IPS-18c (cell line): ENCODE results near the gene NOS1.
"Not testable (repeated sequence)": the region's sequence is repeated elsewhere in the genome, so short reads cannot be mapped to it uniquely, and the experiment has no call there.

Source experiments
- H3K4me3 ChIP-seq: 2 replicates; pipeline ENCODE4 v1.7.0; 2013; ENCODE audit warnings: low read depth, mild to moderate bottlenecking, low read length, moderate library complexity; ENCODE audit not compliant: insufficient read depth
- H3K9me3 ChIP-seq: one replicate; pipeline ENCODE4 v1.6.1; 2013; ENCODE audit warnings: mild to moderate bottlenecking, low read length, moderate library complexity; ENCODE audit not compliant: control insufficient read depth, insufficient read depth

Gene NOS1

DNA sequence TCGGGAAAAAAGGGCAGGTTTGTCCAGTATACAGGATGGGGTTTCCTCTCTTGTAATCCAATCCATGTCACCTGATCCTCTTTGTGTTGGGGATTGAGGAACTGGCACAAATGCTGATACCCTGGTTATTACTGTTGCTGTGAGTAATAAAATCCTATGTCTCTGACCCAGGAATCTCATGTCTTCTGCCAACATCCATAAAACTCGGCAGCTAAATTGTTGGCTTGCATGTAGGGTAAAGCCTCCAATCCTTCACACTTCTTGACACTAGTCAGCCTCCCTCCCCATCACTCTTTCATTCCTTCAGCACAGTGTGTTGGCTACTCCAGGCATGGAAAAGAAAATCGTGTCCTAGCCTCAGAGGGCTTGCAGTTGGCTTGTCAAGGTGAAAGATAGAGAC lies 9.2 kb upstream of the NOS1 start:
- H3K4me3 ChIP-seq = no peak overlapping the region

DNA sequence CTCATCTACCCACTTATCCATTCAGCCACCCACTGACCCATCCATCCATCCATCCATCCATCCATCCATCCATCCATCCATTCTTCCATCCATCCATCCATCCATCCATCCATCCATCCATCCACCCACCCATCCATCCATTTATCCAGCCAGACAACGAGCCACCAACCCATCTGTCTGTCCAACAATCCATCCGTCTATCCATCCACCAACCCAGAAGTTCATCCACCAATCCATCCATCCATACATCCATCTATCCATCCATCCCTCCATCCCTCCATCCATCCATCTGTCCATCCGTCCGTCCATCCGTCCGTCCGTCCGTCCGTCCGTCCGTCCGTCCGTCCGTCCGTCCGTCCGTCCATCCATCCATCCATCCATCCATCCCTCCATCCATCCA lies 8.6 kb upstream of the NOS1 start:
- H3K4me3 ChIP-seq, H3K9me3 ChIP-seq: not testable (repeated sequence)

More for the DNA sequence above, 9.2 kb upstream of the NOS1 start:
- peaks cover 4% of the 10 kb centered on the region for H3K9me3 ChIP-seq

DNA sequence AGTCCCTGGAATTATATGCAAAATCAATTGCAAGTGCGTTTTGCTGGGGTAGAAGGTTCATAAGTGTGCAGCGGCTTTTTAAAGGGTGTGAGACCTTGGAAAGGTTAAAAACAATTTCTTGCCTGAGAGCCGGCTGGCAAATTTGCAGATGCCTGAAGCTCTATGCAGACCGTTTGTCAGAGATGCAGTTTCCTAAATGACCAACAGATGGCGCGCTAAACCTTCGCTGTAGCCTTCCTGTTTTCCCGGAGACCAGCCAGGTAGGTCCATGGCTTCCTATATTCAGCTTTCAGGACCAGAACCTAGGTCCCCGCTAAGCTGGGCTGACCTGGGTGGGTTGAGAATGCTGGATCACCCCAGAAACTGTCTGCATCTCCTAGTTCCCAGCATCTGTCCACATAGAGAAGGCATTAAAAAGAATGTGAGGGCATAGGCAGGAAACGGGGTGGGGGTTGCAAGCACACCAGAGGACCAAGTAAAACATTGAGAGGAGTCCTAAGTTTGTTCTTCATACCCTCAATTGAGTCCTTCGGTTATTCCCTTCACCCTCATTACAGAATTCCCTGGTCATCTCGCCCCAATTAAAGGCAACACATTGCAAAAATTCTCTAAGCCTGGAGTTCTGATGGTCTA lies 5.7 kb upstream of the NOS1 start:
- Histone ChIP-seq H3K9me3 (no peaks in the 10 kb centered on the region), H3K4me3 (no peak overlapping the region)

DNA sequence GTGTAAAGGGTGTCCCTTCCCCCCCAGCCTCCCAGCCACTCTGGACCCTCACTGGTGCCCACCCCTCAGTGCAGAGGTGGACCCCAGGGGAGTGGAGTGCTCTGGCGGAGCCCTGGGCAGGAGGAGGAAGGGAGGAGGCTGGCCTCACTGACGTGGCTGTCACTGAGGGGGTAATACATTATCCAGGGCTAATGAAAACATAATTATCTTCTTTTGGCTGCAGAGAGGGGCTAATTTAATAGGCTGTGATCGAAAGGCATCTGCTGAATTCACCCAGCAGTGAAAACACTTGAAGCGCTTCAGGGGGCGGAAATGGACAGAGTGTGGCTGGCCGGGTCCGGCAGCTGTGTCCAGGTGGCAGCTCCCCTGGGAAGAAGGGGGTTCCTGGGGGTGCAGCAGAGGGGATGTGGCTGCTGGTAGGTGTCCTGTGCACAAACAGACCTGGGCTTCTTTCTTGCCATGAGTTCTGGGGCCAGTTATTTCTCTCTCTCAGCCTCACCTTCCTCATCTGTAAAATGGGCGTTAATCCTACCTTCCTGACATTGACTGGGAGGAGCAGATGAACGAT lies 3.7 kb upstream of the NOS1 start:
- Histone ChIP-seq H3K4me3 (no peak overlapping the region), H3K9me3 (peaks cover 2% of the 10 kb centered on the region)

DNA sequence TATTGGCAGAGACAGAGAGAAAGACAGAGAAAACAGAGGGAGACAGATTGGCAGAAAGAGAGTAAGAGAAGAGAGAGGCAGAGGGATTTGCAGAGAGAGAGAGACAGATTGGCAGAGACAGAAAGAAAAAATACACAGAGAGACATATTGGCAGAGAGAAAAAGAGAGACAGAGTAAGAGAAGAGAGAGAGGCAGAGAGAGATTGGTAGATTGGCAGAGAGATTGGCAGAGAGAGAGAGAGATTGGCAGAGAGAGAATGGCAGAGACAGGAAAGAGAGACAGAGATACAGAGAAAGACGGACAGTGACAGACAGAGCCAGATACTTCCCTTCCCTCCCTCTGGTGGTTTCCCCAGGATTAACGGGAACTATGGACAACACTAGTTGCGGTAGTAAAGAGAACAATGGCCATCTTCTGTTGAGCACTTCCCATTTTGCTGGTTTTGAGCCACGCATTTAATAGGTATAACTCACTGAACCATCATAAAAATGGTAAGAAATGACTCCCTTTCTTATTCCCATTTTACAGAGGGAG lies 2.6 kb upstream of the NOS1 start:
- no peak overlapping the region for H3K4me3 ChIP-seq
- peaks cover 2% of the 10 kb centered on the region for H3K9me3 ChIP-seq

DNA sequence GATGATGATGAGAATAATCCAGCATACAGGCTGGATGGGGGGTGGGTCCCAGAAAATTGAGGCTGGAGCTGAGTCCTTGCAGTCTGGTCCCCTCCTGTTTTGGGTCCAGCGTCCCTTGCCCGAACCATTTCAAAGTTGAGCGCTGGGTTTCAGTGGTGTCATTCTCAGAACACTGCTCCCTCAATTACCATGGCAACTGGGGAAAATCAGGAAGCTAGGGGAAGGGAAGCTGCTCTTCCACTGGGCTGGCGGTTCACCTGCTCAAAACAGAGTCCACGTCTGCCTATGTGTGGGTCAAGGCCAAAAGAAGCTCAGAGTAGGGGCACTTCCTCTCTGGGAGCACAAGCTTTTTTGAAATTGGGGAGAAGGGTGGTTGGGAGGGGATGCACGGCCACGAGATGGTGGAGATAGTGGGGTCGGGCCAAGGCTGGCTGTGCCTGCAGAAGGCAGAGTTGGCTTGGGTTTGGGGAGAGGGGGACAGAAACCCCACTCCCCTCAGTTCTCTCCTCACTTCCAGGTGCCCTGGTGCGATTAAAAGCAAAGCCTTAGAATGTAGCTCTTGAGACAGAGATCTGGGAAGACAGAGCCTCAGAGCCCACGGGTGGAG lies 1.7 kb upstream of the NOS1 start:
- H3K9me3 ChIP-seq = peaks cover 2% of the 10 kb centered on the region
- H3K4me3 ChIP-seq = no peak overlapping the region

DNA sequence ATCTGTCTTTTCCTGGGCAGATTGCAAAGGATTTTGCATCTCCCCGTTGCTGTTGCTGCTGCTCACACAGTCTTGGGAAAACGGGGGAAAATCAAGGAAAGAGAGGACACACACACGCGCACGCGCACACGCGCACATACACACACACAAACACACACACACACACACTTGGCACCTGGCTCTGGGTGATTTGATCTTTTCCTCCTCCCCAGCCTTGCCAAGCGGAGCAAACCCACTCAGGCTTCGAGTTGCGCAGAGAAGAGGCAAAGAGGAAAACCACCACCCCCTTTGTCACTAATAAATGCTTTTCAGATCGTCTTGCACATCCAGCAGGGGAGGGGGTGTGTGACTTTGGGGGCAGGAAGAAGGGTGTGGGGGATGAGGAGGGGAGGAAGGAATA lies 965 bp upstream of the NOS1 start:
- no peak overlapping the region for H3K4me3 ChIP-seq
- H3K9me3 ChIP-seq = peaks cover 2% of the 10 kb centered on the region

DNA sequence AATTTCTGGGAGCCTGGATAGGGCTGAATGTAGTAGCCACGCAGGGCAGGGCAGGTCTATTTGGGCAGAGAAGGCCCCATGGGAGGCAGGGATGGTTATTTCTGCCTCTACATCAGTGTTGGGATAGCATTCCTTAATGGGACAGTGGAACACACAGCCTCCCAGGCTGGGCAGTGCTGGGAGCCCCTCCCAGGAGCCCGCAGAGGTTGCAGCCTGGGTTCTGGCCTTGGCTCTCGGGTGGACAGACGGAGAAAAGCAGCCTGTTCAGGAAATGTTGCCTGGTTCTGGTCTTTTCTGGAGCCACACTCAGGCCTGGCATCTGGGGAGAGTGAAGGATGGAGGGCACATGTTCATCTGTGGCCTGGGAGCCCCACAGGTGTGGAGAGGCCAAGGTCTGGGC lies 479 bp upstream of the NOS1 start:
- Histone ChIP-seq H3K9me3 (peaks cover 2% of the 10 kb centered on the region), H3K4me3 (no peak overlapping the region)

DNA sequence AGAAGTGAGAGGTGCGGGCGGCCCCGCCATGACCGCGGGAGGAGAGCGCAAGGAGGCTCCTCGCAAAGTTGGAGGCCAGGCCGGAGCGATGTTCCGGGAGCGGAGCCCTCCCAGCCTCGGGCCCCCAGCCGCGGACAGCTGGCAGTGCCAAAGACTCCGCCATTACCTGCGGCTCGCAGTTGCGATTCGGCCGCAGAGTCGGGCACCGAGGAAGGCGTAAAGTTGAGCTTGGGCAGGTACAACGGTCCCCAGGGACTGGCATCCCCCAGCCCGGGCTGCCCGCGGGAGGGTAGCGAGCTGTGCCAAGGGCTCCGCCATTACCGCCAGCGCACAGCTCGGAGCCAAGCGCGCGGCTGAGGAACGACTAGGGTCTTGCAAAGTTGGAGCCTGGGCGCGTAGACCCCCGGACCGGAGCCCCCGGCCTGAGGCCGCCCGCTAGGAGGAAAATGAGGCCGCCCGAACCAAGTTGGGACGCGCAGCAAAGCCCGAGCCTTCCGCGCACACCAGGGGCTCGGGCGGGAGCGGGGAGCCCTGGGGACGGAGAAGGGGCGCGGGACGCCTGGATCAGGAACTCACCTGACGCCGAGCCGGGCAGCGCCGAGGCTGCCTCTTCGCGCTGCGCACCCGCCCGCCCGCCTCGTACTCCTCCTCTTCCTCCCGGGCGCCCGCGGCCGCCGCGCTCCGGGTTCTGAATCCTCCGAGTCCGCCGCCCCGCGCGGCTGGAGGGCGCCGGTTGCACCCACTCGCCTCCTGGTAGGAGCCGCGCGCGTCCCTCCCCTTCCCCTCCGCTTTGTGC lies 677 bp downstream of the NOS1 start:
- peaks cover 2% of the 10 kb centered on the region for H3K9me3 ChIP-seq
- peak overlapping the region; percentile 75 for H3K4me3 ChIP-seq

DNA sequence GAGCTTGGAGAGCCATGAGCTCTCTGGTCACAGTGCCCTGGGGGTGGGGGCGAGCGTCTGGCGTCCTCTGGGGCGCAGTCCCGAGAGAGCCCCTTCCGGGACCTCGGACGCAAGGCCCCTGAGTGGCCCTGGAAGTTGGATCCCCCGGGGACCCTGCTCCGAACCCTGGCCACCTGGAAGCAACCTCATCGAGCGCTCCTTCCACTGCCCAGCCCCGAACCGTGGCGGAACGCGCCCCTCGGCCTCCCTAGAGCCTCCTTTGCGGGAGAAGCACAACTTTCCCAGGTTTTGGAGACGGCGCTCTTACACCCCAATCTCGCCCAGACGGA lies 1.2 kb downstream of the NOS1 start:
- Histone ChIP-seq H3K4me3 (peak overlapping the region; percentile 75), H3K9me3 (peaks cover 2% of the 10 kb centered on the region)

DNA sequence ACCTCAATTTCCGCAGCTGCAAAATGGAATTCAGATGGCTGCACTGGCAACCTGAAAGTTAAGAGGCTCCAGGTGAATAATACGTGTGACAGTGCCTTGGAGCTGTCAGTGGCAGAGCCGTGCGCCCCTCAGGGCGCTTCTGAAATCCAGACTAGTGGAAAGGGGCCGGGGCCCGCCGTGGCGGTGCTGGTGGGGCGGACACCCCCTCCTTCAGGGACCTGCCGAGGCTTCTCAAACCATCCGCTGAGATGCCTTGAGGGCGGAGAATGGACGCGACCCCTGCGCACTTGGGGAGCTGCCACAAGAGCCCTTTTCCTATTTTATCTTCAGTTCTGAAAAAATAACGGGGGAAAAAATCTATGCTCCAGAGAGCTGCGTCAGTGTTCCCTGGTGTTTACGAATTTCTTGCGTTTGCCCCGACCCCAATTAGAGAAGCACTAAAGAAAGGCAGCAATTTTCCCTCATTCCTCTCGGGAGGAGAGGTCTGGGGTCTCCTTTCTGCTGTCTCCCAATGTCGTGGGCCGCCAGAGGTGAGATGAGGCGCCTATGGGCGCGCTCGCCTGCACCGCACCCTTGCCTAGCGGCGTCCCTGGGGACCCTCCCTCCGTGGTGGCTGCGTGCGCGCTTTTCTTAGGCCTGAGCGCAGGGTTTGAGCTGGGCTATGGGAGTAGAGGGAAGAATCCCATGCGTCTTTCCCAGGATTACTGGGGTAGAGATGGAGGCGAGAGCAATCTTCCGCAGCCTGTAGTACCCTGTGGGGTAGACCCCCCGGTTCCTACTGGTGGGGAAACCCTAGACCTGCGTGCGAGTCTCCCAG lies 2.2 kb downstream of the NOS1 start:
- no peak overlapping the region; the same call in 1 of the 2 replicates for H3K4me3 ChIP-seq

DNA sequence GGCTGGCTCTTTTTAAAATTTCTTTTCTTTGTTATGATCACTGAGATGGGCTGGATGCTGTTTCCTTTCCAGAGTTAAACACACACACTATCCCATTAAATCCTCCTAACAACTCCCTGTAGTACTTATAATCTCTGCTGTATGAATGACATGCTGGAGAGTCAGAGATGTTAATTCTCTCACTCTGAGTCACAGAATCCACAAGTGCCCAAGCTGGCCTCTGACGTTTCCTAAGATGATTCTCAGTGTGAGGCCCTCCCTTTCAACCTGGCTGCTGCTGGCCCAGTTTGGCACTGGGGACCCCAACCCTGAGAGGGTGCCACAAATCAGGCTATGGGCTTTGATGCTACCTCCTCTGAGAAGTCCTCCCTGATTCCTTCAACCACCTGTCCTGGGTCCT lies 5.4 kb downstream of the NOS1 start:
- Histone ChIP-seq H3K9me3 (no peaks in the 10 kb centered on the region), H3K4me3 (no peak overlapping the region)

More for the DNA sequence above, 2.2 kb downstream of the NOS1 start:
- peaks cover 2% of the 10 kb centered on the region for H3K9me3 ChIP-seq

DNA sequence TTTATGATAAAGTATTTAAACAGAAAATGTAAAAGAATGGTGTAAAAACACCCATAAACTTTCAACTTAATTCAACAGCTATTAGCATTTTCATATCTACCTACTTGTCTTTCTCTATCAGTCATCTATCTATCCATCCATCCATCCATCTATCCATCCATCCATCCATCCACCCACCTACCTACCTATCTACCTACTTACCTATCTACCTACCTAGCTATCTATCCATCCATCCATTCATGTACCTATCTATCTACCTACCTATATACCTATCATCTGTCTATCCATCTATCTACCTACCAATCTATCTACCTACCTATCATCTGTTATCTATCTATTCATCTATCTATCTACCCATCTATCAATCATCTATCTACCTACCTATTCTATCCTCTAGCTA lies 8.5 kb downstream of the NOS1 start:
- Histone ChIP-seq H3K4me3 (no peak overlapping the region), H3K9me3 (no peaks in the 10 kb centered on the region)

DNA sequence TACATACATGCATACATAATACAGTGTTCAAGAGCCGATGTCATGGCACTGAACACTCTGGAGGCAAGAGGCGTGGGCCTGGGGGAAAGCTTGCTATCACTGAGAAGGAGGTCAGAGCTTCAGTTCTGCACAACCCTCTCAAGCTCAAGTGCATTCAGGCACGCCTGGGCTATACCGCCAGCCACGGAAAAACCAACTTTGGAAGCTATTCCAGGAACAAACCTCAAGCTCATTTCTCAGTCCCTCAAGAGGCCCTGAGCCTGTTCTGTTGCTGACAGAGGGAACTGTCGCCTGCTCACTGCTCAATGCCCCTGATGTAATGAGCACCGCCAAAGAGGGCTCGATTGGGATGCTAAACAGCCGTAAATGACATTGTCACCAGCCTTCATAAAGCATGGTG lies 9.2 kb downstream of the NOS1 start:
- no peak overlapping the region for H3K4me3 ChIP-seq

DNA sequence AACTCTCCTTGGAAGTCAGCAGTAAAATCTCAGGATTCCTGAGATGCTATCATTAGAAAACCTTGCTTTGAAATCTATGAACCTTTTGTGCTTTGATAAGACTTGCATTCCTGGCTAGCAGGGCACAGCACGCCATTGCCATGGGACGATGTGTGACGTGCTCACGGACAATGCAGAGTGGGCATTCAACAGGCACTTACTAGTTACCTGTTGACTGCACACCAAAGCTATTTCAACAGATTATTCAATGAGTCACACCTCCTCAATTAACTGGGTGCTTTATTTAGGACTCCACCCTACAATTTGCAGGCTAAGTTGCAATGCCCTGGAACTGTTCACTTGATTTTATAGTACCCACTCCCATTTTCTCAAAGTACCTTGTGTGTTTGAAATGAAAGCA lies 11.3 kb downstream of the NOS1 start:
- no peak overlapping the region for H3K4me3 ChIP-seq
- H3K9me3 ChIP-seq = no peaks in the 10 kb centered on the region

More for the DNA sequence above, 9.2 kb downstream of the NOS1 start:
- no peaks in the 10 kb centered on the region for H3K9me3 ChIP-seq

DNA sequence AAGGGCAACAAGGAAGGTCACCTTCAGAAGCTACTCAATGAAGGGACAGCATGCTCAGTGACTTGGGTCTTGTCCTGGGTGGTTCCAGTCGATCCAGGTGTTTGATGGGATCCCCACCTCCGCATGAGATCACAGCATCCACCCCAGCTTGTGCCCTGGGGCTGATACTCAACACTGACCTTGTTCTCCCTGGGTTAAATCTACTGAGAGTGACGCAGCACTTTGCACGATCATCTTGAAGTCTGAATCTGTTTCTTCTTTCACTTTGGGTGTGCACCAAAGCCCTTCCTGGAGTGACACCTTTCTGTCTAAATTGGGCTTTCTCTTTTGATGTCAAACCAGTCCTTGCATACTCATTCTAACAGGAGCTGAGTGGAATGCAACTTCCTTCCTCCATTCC lies 13.8 kb downstream of the NOS1 start:
- no peak overlapping the region for H3K4me3 ChIP-seq
- no peaks in the 10 kb centered on the region for H3K9me3 ChIP-seq

DNA sequence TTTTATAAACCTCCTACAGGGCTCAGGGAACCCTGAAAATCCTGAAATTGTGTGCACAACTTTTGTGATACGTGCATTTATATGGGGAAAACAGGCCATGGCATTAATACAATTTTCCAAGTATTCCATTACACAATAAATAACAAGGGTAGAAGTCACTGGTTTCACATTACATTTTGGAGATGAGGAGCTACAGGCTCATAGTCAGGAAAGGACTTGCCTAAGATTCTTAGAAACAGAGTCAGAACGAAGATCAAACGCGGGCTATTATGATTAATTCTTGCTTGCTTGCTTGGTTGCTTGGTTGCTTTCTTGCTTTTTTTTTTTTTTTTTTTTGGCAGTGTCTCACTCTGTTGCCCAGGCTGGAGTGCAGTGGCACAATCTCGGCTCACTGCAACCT lies 16.7 kb downstream of the NOS1 start:
- Histone ChIP-seq H3K9me3 (no peaks in the 10 kb centered on the region), H3K4me3 (no peak overlapping the region)
